ENCODE results near the gene PLAAT4. TPM values are rescaled to one million over a fixed set of nuclear protein-coding genes. Genes with fewer than 3 reads are reported as not detected.

Gene PLAAT4
- total and polyA plus RNA-seq, 2 donors (not counting 3 experiments of a cell fraction or from before 2014, with no cell fraction given), result 0.95 to 1.7 TPM

- DNase-seq (ENCODE audit: low read depth, low spot score) (no peak), FAIRE-seq (no peak)
- no peaks in the 10 kb centered on the region for H3K36me3 ChIP-seq (ENCODE audit: control insufficient read depth in 2 of 2, extremely low read depth in 1 of 2, insufficient read depth in 2 of 2, low read length in 2 of 2)
- H3K4me1 ChIP-seq (ENCODE audit: control insufficient read depth, extremely low read depth, insufficient read depth, low read length), result no peaks in the 10 kb centered on the region
- H3K9me1 ChIP-seq (replicated peaks; ENCODE audit: control insufficient read depth, extremely low read depth, insufficient read depth, low read length), result no peaks in the 10 kb centered on the region
- TF ChIP-seq FOS (IDR thresholded peaks at IDR 0.05; ENCODE audit: borderline replicate concordance, insufficient read depth, low read length), result no peak
- no peak for TF ChIP-seq GATA2 (IDR thresholded peaks at IDR 0.05; ENCODE audit: insufficient read depth, insufficient read length, low read depth, low read length)
- TF ChIP-seq POLR2A (IDR thresholded peaks at IDR 0.05; ENCODE audit: low read depth, low read length), result no peak
- TF ChIP-seq MYC (IDR thresholded peaks at IDR 0.05; ENCODE audit: low read depth, low read length), result no peak
- TF ChIP-seq EZH2 (IDR thresholded peaks at IDR 0.05; ENCODE audit: borderline replicate concordance, low read depth, low read length, severe bottlenecking), result no peak
- TF ChIP-seq JUN (IDR thresholded peaks at IDR 0.05; ENCODE audit: borderline replicate concordance, insufficient read depth, insufficient read length, low read depth), result no peak
- H4K20me1 ChIP-seq (replicated peaks; ENCODE audit: control insufficient read depth, extremely low read depth, insufficient read depth, low read length), result no peaks in the 10 kb centered on the region
- H3K4me3 ChIP-seq (replicated peaks in 1 of 3; ENCODE audit: insufficient read depth in 1 of 3, low read depth in 1 of 3, low read length in 3 of 3), result no peak overlapping the region
- H3K9ac ChIP-seq (replicated peaks; ENCODE audit: extremely low read depth, insufficient read depth, low read length), result no peak overlapping the region
- H3K9me3 ChIP-seq (replicated peaks; ENCODE audit: control insufficient read depth, insufficient read depth, low read length), result no peaks in the 10 kb centered on the region
- peaks cover 0 to 3% of the 10 kb centered on the region in 2 experiments for H3K27me3 ChIP-seq (ENCODE audit: control insufficient read depth in 2 of 2, insufficient read depth in 2 of 2, low read length in 2 of 2)
- H3K4me2 ChIP-seq (ENCODE audit: insufficient read depth, low read length), result no peak overlapping the region
- POLR2A ChIA-PET, result no interaction called here
- dilution Hi-C loops (cut with MboI; ENCODE audit: extremely low pct_ligation_motif_present, low sequenced_read_pairs) (no loop called here), intact Hi-C loops (cut with micrococcal nuclease) (no loop called here)
- no peak overlapping the region for H2AFZ ChIP-seq (ENCODE audit: low read depth, low read length)
- no TSS peak for BruUV-seq (replicated peaks)
- H3K79me2 ChIP-seq (ENCODE audit: control insufficient read depth, insufficient read depth, low read length), result no peaks in the 10 kb centered on the region
- CTCF ChIA-PET, result interaction anchor here (1.0 to 1.6 kb wide), 2 partner anchors 9 to 15 kb away, joined by 4 to 8 read pairs; partner anchors contain the start of gene PLAAT4
- H3K27ac ChIP-seq (ENCODE audit: insufficient read depth, low read depth, low read length), result no peak overlapping the region
These were observed 15.3 kb downstream of the PLAAT4 start for GRCh38 chr11:63551889-63552266.

GRCh38 chr11:63552921-63553320, 16.3 kb downstream of the PLAAT4 start:
- H3K9ac ChIP-seq (replicated peaks; ENCODE audit: extremely low read depth, insufficient read depth, low read length), result no peak overlapping the region
- H3K27ac ChIP-seq (ENCODE audit: insufficient read depth, low read depth, low read length), result no peak overlapping the region
- POLR2A ChIA-PET, result no interaction called here
- H3K4me2 ChIP-seq (ENCODE audit: insufficient read depth, low read length), result no peak overlapping the region
- H3K79me2 ChIP-seq (ENCODE audit: control insufficient read depth, insufficient read depth, low read length), result no peaks in the 10 kb centered on the region
- no peak for TF ChIP-seq MYC (IDR thresholded peaks at IDR 0.05; ENCODE audit: low read depth, low read length)
- no peak for TF ChIP-seq EZH2 (IDR thresholded peaks at IDR 0.05; ENCODE audit: borderline replicate concordance, low read depth, low read length, severe bottlenecking)
- no peak for TF ChIP-seq POLR2A (IDR thresholded peaks at IDR 0.05; ENCODE audit: low read depth, low read length)
- no peak for TF ChIP-seq CTCF (IDR thresholded peaks at IDR 0.05; ENCODE audit: extremely low read depth in 1 of 2, insufficient read depth in 1 of 2, low read depth in 1 of 2, low read length in 2 of 2)
- no peak for TF ChIP-seq POLR2AphosphoS5 (IDR thresholded peaks at IDR 0.05; ENCODE audit: insufficient read depth, low read depth, low read length)
- TF ChIP-seq GATA2 (IDR thresholded peaks at IDR 0.05; ENCODE audit: insufficient read depth, insufficient read length, low read depth, low read length), result no peak
- TF ChIP-seq MAX (IDR thresholded peaks at IDR 0.05; ENCODE audit: insufficient read depth, insufficient read length), result no peak
- no peak for TF ChIP-seq FOS (IDR thresholded peaks at IDR 0.05; ENCODE audit: borderline replicate concordance, insufficient read depth, low read length)
- no TSS peak for BruUV-seq (replicated peaks)
- no peak overlapping the region for H3K4me3 ChIP-seq (replicated peaks in 1 of 3; ENCODE audit: insufficient read depth in 1 of 3, low read depth in 1 of 3, low read length in 3 of 3)
- dilution Hi-C loops (cut with MboI; ENCODE audit: extremely low pct_ligation_motif_present, low sequenced_read_pairs) (no loop called here), intact Hi-C loops (cut with micrococcal nuclease) (no loop called here)
- FAIRE-seq, result no peak
- H3K9me1 ChIP-seq (replicated peaks; ENCODE audit: control insufficient read depth, extremely low read depth, insufficient read depth, low read length), result no peaks in the 10 kb centered on the region
- H3K36me3 ChIP-seq (ENCODE audit: control insufficient read depth in 2 of 2, extremely low read depth in 1 of 2, insufficient read depth in 2 of 2, low read length in 2 of 2), result no peaks in the 10 kb centered on the region
- DNase-seq (ENCODE audit: low read depth, low spot score), result no peak
- CTCF ChIA-PET, result no interaction called here
- no peaks in the 10 kb centered on the region for H3K9me3 ChIP-seq (replicated peaks; ENCODE audit: control insufficient read depth, insufficient read depth, low read length)
- peaks cover 0 to 3% of the 10 kb centered on the region in 2 experiments for H3K27me3 ChIP-seq (ENCODE audit: control insufficient read depth in 2 of 2, insufficient read depth in 2 of 2, low read length in 2 of 2)
- no peaks in the 10 kb centered on the region for H3K4me1 ChIP-seq (ENCODE audit: control insufficient read depth, extremely low read depth, insufficient read depth, low read length)
- H2AFZ ChIP-seq (ENCODE audit: low read depth, low read length), result no peak overlapping the region
- H4K20me1 ChIP-seq (replicated peaks; ENCODE audit: control insufficient read depth, extremely low read depth, insufficient read depth, low read length), result no peaks in the 10 kb centered on the region
